Endothelial cell (in vitro differentiated cells): ENCODE measurements around the gene NTRK2. TPM values are rescaled to one million over a fixed set of nuclear protein-coding genes. Genes with fewer than 3 reads are reported as not detected.

Experiments used
- DNase-seq: peaks from one replicate; pipeline ENCODE4 v3.0.0; 2021; ENCODE audit warnings: low spot score
- H3K27ac Mint-ChIP-seq: one replicate; pipeline ENCODE4 v1.8.0; 2021; ENCODE audit warnings: mixed read lengths, inconsistent platforms; ENCODE audit not compliant: unreplicated experiment
- H3K27me3 Mint-ChIP-seq: one replicate; pipeline ENCODE4 v1.8.0; 2021; ENCODE audit warnings: mild to moderate bottlenecking, moderate library complexity, mixed read lengths, inconsistent platforms; ENCODE audit not compliant: unreplicated experiment
- H3K36me3 Mint-ChIP-seq: one replicate; pipeline ENCODE4 v1.8.0; 2021; ENCODE audit warnings: mild to moderate bottlenecking, low read depth, mixed read lengths, inconsistent platforms; ENCODE audit not compliant: unreplicated experiment
- H3K4me1 Mint-ChIP-seq: one replicate; pipeline ENCODE4 v1.8.0; 2021; ENCODE audit warnings: mild to moderate bottlenecking, mixed read lengths, inconsistent platforms; ENCODE audit not compliant: unreplicated experiment
- H3K4me3 Mint-ChIP-seq: one replicate; pipeline ENCODE4 v1.8.0; 2021; ENCODE audit warnings: mild to moderate bottlenecking, mixed read lengths, inconsistent platforms; ENCODE audit not compliant: unreplicated experiment
- H3K9me3 Mint-ChIP-seq: one replicate; pipeline ENCODE4 v1.8.0; 2021; ENCODE audit warnings: mixed read lengths, inconsistent platforms; ENCODE audit not compliant: unreplicated experiment
- CTCF ChIP-seq: fragments of 200-600 bp; sonication (generic); IDR thresholded peaks from one replicate; pipeline ENCODE4 v1.5.0; 2021; ENCODE audit warnings: antibody characterized with exemption; ENCODE audit not compliant: unreplicated experiment
- total RNA-seq: library from RNA; stranded (reverse); fragmentation: NEBNext Ultra II Directional; extraction: Animal tissue kit (Norgen Biotek cat#: 25700); gene quantifications from one replicate; pipeline ENCODE4 v1.2.1, GENCODE V29; 2021; ENCODE audit not compliant: unreplicated experiment

NTRK2 gene
- total RNA-seq, 1 donor from 2014 or later: not detected

- Mint-ChIP-seq H3K4me3 (no peak overlapping the region), H3K4me1 (no peaks in the 10 kb centered on the region), H3K27me3 (peaks cover 1% of the 10 kb centered on the region), H3K36me3 (no peaks in the 10 kb centered on the region), H3K27ac (no peak overlapping the region), H3K9me3 (no peaks in the 10 kb centered on the region)
- no peak for TF ChIP-seq CTCF
- no peak for DNase-seq
Observed at GRCh38 chr9:84679571-84679970, 10.0 kb downstream of the NTRK2 start.

GRCh38 chr9:84681516-84682285, 12.2 kb downstream of the NTRK2 start:
- Mint-ChIP-seq H3K27me3 (peaks cover 1% of the 10 kb centered on the region), H3K4me3 (no peak overlapping the region), H3K9me3 (no peaks in the 10 kb centered on the region), H3K4me1 (no peaks in the 10 kb centered on the region), H3K36me3 (no peaks in the 10 kb centered on the region), H3K27ac (no peak overlapping the region)
- no peak for TF ChIP-seq CTCF
- DNase-seq: no peak

GRCh38 chr9:84686068-84686467, 16.5 kb downstream of the NTRK2 start:
- Mint-ChIP-seq H3K36me3 (no peaks in the 10 kb centered on the region), H3K27ac (no peak overlapping the region), H3K27me3 (peaks cover 1% of the 10 kb centered on the region), H3K4me3 (no peak overlapping the region), H3K4me1 (no peaks in the 10 kb centered on the region), H3K9me3 (no peaks in the 10 kb centered on the region)
- DNase-seq: no peak
- TF ChIP-seq CTCF: no peak

GRCh38 chr9:84688956-84689355, 19.4 kb downstream of the NTRK2 start:
- H3K4me1 Mint-ChIP-seq: no peaks in the 10 kb centered on the region
- no peak for TF ChIP-seq CTCF

GRCh38 chr9:84691634-84692033, 22.1 kb downstream of the NTRK2 start:
- Mint-ChIP-seq H3K9me3 (no peaks in the 10 kb centered on the region), H3K4me1 (no peaks in the 10 kb centered on the region), H3K27me3 (no peaks in the 10 kb centered on the region), H3K27ac (no peak overlapping the region), H3K4me3 (no peak overlapping the region), H3K36me3 (no peaks in the 10 kb centered on the region)
- DNase-seq: no peak
- no peak for TF ChIP-seq CTCF

More at GRCh38 chr9:84688956-84689355, 19.4 kb downstream of the NTRK2 start:
- Mint-ChIP-seq H3K4me3 (no peak overlapping the region), H3K27me3 (no peaks in the 10 kb centered on the region), H3K27ac (no peak overlapping the region), H3K9me3 (no peaks in the 10 kb centered on the region), H3K36me3 (no peaks in the 10 kb centered on the region)
- DNase-seq: no peak
